Common myeloid progenitor, CD34-positive (primary cell): ENCODE measurements around the gene ICOSLG.
"Not testable (repeated sequence)": the region's sequence is repeated elsewhere in the genome, so short reads cannot be mapped to it uniquely, and the experiment has no call there.

ENCODE experiments used
- CTCF ChIA-PET: fragments of 350-600 bp; sonication (Branson Sonifier 250); formaldehyde crosslinking; loops from one replicate; lab custom pipeline; 2021; ENCODE audit warnings: antibody characterized with exemption; lab: Charles Lee
- POLR2A ChIA-PET: fragments of 350-600 bp; sonication (Branson Sonifier 250); formaldehyde crosslinking; loops from one replicate; lab custom pipeline; 2021; ENCODE audit warnings: antibody characterized with exemption; lab: Charles Lee
- DNase-seq, 3 donors: peaks; one replicate each; pipeline versions ENCODE4 v3.0.0 to v3.0.0-alpha.2; 2013
- H3K27ac ChIP-seq, 2 experiments: 1 replicate in 1 of 2; 2 replicates in 1 of 2; pipeline ENCODE4 v1.7.0; 2013; ENCODE audit warnings: inconsistent platforms in 2 of 2, low read length in 2 of 2, mild to moderate bottlenecking in 2 of 2, low read depth in 1 of 2, moderate library complexity in 1 of 2; ENCODE audit not compliant: severe bottlenecking in 2 of 2, insufficient read depth in 1 of 2, poor library complexity in 1 of 2
- H3K27me3 ChIP-seq, 5 experiments: replicated peaks in 2 of 5; 1 replicate in 3 of 5; 2 replicates in 2 of 5; pipeline versions ENCODE4 v1.6.1 to v1.7.0; 2013; ENCODE audit warnings: low read length in 4 of 5, mild to moderate bottlenecking in 2 of 5, moderate library complexity in 2 of 5, inconsistent platforms in 1 of 5; ENCODE audit not compliant: insufficient read depth in 5 of 5, control insufficient read depth in 4 of 5
- H3K36me3 ChIP-seq, 4 experiments: 1 replicate in 2 of 4; 2 replicates in 2 of 4; pipeline versions ENCODE4 v1.6.1 to v1.7.0; 2013; ENCODE audit warnings: low read length in 3 of 4, control low read depth in 1 of 4, mild to moderate bottlenecking in 1 of 4; ENCODE audit not compliant: control insufficient read depth in 4 of 4, insufficient read depth in 4 of 4
- H3K4me1 ChIP-seq, 4 experiments: 1 replicate in 3 of 4; 2 replicates in 1 of 4; pipeline versions ENCODE4 v1.6.1 to v1.7.1; 2013; ENCODE audit warnings: low read length in 3 of 4, mild to moderate bottlenecking in 3 of 4, control low read depth in 1 of 4, inconsistent platforms in 1 of 4, moderate library complexity in 1 of 4; ENCODE audit not compliant: control insufficient read depth in 4 of 4, insufficient read depth in 4 of 4; ENCODE audit errors: control extremely low read depth in 1 of 4
- H3K4me3 ChIP-seq, 7 experiments: 1 replicate in 4 of 7; 2 replicates in 3 of 7; pipeline versions ENCODE4 v1.5.1 to v1.7.0; 2013; ENCODE audit warnings: mild to moderate bottlenecking in 7 of 7, low read length in 6 of 7, moderate library complexity in 6 of 7, inconsistent platforms in 2 of 7, low read depth in 2 of 7, control low read depth in 1 of 7; ENCODE audit not compliant: insufficient read depth in 4 of 7, control insufficient read depth in 1 of 7; ENCODE audit errors: extremely low read depth in 1 of 7
- H3K9me3 ChIP-seq, 5 experiments: 1 replicate in 4 of 5; 2 replicates in 1 of 5; pipeline versions ENCODE4 v1.6.1 to v1.7.1; 2013; ENCODE audit warnings: low read length in 4 of 5, mild to moderate bottlenecking in 2 of 5, inconsistent platforms in 1 of 5, low read depth in 1 of 5, moderate library complexity in 1 of 5; ENCODE audit not compliant: control insufficient read depth in 4 of 5, insufficient read depth in 2 of 5; ENCODE audit errors: control extremely low read depth in 1 of 5
- WGBS: methylation state at CpG from one replicate; pipeline ENCODE4 v1.1.5; 2013; ENCODE audit not compliant: insufficient coverage; 5-methylcytosine and 5-hydroxymethylcytosine counted together

The ICOSLG gene

DNA sequence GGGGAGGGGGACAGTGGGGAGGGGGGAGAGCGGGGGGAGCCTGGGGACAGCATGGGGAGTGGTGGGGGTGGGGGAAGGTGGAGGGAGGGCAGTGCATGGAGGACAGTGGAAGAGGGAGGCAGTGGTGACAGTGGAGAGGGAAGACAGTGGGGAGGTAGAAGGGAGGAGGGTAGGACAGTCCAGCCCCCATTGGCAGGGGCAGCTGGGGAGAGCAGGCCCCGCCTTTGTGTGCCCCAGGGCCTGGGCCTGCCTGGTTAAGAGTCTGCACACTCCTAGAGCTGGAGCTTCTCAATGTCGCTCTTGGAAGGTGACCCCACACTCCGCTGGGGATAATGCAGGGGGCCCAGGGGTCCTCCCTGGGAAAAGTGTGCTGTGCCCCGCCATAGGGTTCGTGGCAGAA, 15.1 kb downstream of the ICOSLG start:
- H3K9me3 ChIP-seq, H3K36me3 ChIP-seq, H3K4me3 ChIP-seq, DNase-seq, H3K27ac ChIP-seq, H3K4me1 ChIP-seq, POLR2A ChIA-PET, CTCF ChIA-PET, H3K27me3 ChIP-seq: not testable (repeated sequence)
- WGBS = no CpG with 5 or more reads among the region's 6 CpGs

- no CpG with 5 or more reads among the region's 5 CpGs for WGBS
- H3K27ac ChIP-seq, H3K9me3 ChIP-seq, CTCF ChIA-PET, H3K4me3 ChIP-seq, H3K27me3 ChIP-seq, H3K36me3 ChIP-seq, H3K4me1 ChIP-seq, DNase-seq, POLR2A ChIA-PET: not testable (repeated sequence)
Measured at GRCh38 chr21:44223334-44223733, 17.4 kb downstream of the ICOSLG start.

- CTCF ChIA-PET, H3K4me1 ChIP-seq: not testable (repeated sequence)
Measured at GRCh38 chr21:44220674-44221073, 20.1 kb downstream of the ICOSLG start.

GRCh38 chr21:44218461-44218860, 22.3 kb downstream of the ICOSLG start:
- H3K4me3 ChIP-seq, H3K36me3 ChIP-seq, H3K4me1 ChIP-seq, H3K27ac ChIP-seq, DNase-seq, H3K27me3 ChIP-seq, H3K9me3 ChIP-seq, POLR2A ChIA-PET, CTCF ChIA-PET: not testable (repeated sequence)
- WGBS = no CpG with 5 or more reads among the region's 8 CpGs

More at GRCh38 chr21:44220674-44221073, 20.1 kb downstream of the ICOSLG start:
- DNase-seq, POLR2A ChIA-PET, H3K27me3 ChIP-seq, H3K4me3 ChIP-seq, H3K27ac ChIP-seq, H3K9me3 ChIP-seq, H3K36me3 ChIP-seq: not testable (repeated sequence)
- WGBS = no CpG with 5 or more reads among the region's 18 CpGs

- POLR2A ChIA-PET, H3K9me3 ChIP-seq, H3K4me1 ChIP-seq, DNase-seq, H3K4me3 ChIP-seq, H3K27ac ChIP-seq, CTCF ChIA-PET, H3K36me3 ChIP-seq, H3K27me3 ChIP-seq: not testable (repeated sequence)
- WGBS = no CpG with 5 or more reads among the region's 2 CpGs
Measured at GRCh38 chr21:44211978-44212377, 28.8 kb downstream of the ICOSLG start.

- H3K9me3 ChIP-seq, H3K4me1 ChIP-seq, POLR2A ChIA-PET, DNase-seq, H3K36me3 ChIP-seq, H3K27ac ChIP-seq, H3K27me3 ChIP-seq, H3K4me3 ChIP-seq, CTCF ChIA-PET: not testable (repeated sequence)
- no CpG with 5 or more reads among the region's 3 CpGs for WGBS
Measured at GRCh38 chr21:44211574-44211973, 29.2 kb downstream of the ICOSLG start.

- CTCF ChIA-PET, H3K27ac ChIP-seq, POLR2A ChIA-PET, H3K4me3 ChIP-seq, H3K4me1 ChIP-seq, H3K9me3 ChIP-seq, H3K27me3 ChIP-seq, H3K36me3 ChIP-seq: not testable (repeated sequence)
- peak in 2 of 3 donors; percentile 27 to 44 for DNase-seq
- no CpG with 5 or more reads among the region's 15 CpGs for WGBS
Measured at GRCh38 chr21:44207860-44208646, 32.7 kb downstream of the ICOSLG start.
